PC-9 (cell line): ENCODE results near the gene NOSIP. TPM values are rescaled to one million over a fixed set of nuclear protein-coding genes. Genes with fewer than 3 reads are reported as not detected.

Source experiments
- BruUV-seq: library from RNA; stranded (reverse); fragments of 400-500 nt; replicated peaks from 2 replicates; lab custom pipeline; 2021; lab: Mats Ljungman, UMichigan
- CTCF ChIA-PET: fragments of 300-600 bp; sonication (Branson Sonifier 250); formaldehyde crosslinking; loops from one replicate; lab custom pipeline; 2022; ENCODE audit warnings: antibody characterized with exemption; lab: Charles Lee
- POLR2A ChIA-PET: fragments of 300-600 bp; sonication (Branson Sonifier 250); formaldehyde crosslinking; loops from one replicate; lab custom pipeline; 2022; ENCODE audit warnings: antibody characterized with exemption; ENCODE audit not compliant: unreplicated experiment; lab: Charles Lee
- DNase-seq, 2 experiments: peaks; one replicate each; pipeline versions ENCODE4 v3.0.0 to v3.0.0-alpha.2; 2015 to 2022; ENCODE audit warnings: mixed read lengths in 1 of 2
- H2AFZ ChIP-seq: fragments of 200-600 bp; sonication (generic); 2 replicates; pipeline ENCODE4 v1.8.1; 2017; ENCODE audit warnings: antibody characterized with exemption
- H3F3A ChIP-seq: fragments of 200-600 bp; sonication (generic); 2 replicates; pipeline ENCODE4 v1.8.1; 2017; ENCODE audit warnings: antibody characterized with exemption, mild to moderate bottlenecking, low read depth; ENCODE audit not compliant: insufficient read depth
- H3K27ac ChIP-seq: fragments of 200-600 bp; sonication (generic); 2 replicates; pipeline ENCODE4 v1.6.1; 2016; ENCODE audit warnings: mixed run types
- H3K27me3 ChIP-seq: fragments of 200-600 bp; sonication (generic); 2 replicates; pipeline ENCODE4 v1.6.1; 2016; ENCODE audit warnings: low read depth, mixed run types; ENCODE audit not compliant: insufficient read depth
- H3K36me3 ChIP-seq: fragments of 200-600 bp; sonication (generic); 2 replicates; pipeline ENCODE4 v1.6.1; 2016; ENCODE audit warnings: low read depth, mixed run types
- H3K4me1 ChIP-seq: fragments of 200-600 bp; sonication (generic); replicated peaks from 2 replicates; pipeline ENCODE4 v1.6.1; 2016; ENCODE audit warnings: mixed run types; ENCODE audit not compliant: insufficient read depth
- H3K4me2 ChIP-seq: fragments of 200-600 bp; sonication (generic); 2 replicates; pipeline ENCODE4 v1.6.1; 2017; ENCODE audit warnings: mixed run types
- H3K4me3 ChIP-seq: fragments of 200-600 bp; sonication (generic); 2 replicates; pipeline ENCODE4 v1.6.1; 2016; ENCODE audit warnings: mixed run types
- H3K79me2 ChIP-seq: fragments of 200-600 bp; sonication (generic); 2 replicates; pipeline ENCODE4 v1.6.1; 2017; ENCODE audit warnings: low read depth, mixed run types
- H3K9me2 ChIP-seq: fragments of 200-600 bp; sonication (generic); 2 replicates; pipeline ENCODE4 v1.8.1; 2017; ENCODE audit warnings: mild to moderate bottlenecking; ENCODE audit not compliant: insufficient read depth
- H3K9me3 ChIP-seq: fragments of 200-600 bp; sonication (generic); 2 replicates; pipeline ENCODE4 v1.8.1; 2016; ENCODE audit warnings: low read depth; ENCODE audit not compliant: insufficient read depth
- H4K20me1 ChIP-seq: fragments of 200-600 bp; sonication (generic); 2 replicates; pipeline ENCODE4 v1.8.1; 2017; ENCODE audit not compliant: insufficient read depth
- EZH2 ChIP-seq: fragments of 200-600 bp; sonication (generic); IDR thresholded peaks from 2 replicates; pipeline ENCODE4 v1.8.0; 2017; ENCODE audit warnings: antibody characterized with exemption, low read depth
- intact Hi-C: fragments of 100-400 bp; cut with micrococcal nuclease; formaldehyde crosslinking; loops from one replicate; pipeline ENCODE4 v1.10.0; 2022; ENCODE audit not compliant: unreplicated experiment
- total RNA-seq: library from RNA; stranded (reverse); gene quantifications from 2 replicates; pipeline ENCODE4 v1.2.3, GENCODE V29; 2021
- TF ChIP-seq, protein P1 (sequence below): fragments of 200-600 bp; sonication (generic); conservative IDR thresholded peaks from 2 replicates; pipeline ENCODE4 v1.6.1; 2017; ENCODE audit warnings: mixed run types, antibody characterized with exemption, mild to moderate bottlenecking, moderate library complexity

Gene NOSIP
- total RNA-seq, 1 experiment from 2014 or later: 71.3 TPM

DNA sequence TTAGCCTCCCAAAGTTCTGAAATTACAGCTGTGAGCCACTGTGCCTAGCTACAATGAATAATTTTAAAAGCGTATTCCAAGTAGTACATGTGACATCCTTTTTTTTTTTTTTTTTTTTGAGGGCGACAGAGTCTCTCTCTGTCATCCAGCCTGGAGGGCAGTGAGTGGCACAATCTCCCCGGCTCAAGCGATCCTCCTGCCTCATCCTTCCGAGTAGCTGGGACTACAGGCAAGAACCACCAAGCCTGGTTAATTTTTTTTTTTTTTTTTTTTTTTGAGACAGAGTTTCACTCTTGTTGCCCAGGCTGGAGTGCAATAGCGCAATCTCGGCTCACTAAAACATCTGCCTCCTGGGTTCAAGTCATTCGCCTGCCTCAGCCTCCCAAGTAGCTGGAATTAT, 6.9 kb upstream of the NOSIP start:
- intact Hi-C loops: no loop called here
- Histone ChIP-seq H3K4me2 (no peak overlapping the region), H3K9me2 (no peaks in the 10 kb centered on the region), H4K20me1 (no peaks in the 10 kb centered on the region), H3K27me3 (no peaks in the 10 kb centered on the region), H2AFZ (no peak overlapping the region), H3K9me3 (no peaks in the 10 kb centered on the region), H3K36me3 (no peaks in the 10 kb centered on the region), H3F3A (peaks cover 30% of the 10 kb centered on the region), H3K79me2 (peaks cover 11% of the 10 kb centered on the region), H3K4me3 (no peak overlapping the region), H3K27ac (no peak overlapping the region), H3K4me1 (0 out of 2 replicates have a peak, but pooled peaks cover 3% of the 10 kb centered on the region)
- no TSS peak for BruUV-seq
- ChIA-PET POLR2A (interaction anchor here (0.6 kb wide), 2 partner anchors 55 to 594 kb away, joined by 4 to 9 read pairs; partner anchors contain the start of genes GYS1, RUVBL2 and SCAF1), CTCF (interaction anchor here (0.7 to 0.8 kb wide), 2 partner anchors 13 to 25 kb away, joined by 5 to 14 read pairs; no protein-coding TSS in a partner anchor)
- no peak for TF ChIP-seq EZH2
- TF ChIP-seq, protein P1, sequence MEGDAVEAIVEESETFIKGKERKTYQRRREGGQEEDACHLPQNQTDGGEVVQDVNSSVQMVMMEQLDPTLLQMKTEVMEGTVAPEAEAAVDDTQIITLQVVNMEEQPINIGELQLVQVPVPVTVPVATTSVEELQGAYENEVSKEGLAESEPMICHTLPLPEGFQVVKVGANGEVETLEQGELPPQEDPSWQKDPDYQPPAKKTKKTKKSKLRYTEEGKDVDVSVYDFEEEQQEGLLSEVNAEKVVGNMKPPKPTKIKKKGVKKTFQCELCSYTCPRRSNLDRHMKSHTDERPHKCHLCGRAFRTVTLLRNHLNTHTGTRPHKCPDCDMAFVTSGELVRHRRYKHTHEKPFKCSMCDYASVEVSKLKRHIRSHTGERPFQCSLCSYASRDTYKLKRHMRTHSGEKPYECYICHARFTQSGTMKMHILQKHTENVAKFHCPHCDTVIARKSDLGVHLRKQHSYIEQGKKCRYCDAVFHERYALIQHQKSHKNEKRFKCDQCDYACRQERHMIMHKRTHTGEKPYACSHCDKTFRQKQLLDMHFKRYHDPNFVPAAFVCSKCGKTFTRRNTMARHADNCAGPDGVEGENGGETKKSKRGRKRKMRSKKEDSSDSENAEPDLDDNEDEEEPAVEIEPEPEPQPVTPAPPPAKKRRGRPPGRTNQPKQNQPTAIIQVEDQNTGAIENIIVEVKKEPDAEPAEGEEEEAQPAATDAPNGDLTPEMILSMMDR: no peak
- peak in 1 of 2 experiments; percentile 10 for DNase-seq

- no peak for DNase-seq
- POLR2A ChIA-PET: no interaction called here
- Histone ChIP-seq H3K9me3 (no peaks in the 10 kb centered on the region), H2AFZ (no peak overlapping the region), H4K20me1 (no peaks in the 10 kb centered on the region), H3K27ac (no peak overlapping the region), H3K4me1 (0 out of 2 replicates have a peak, but pooled peaks cover 3% of the 10 kb centered on the region), H3K9me2 (no peaks in the 10 kb centered on the region), H3K79me2 (peaks cover 9% of the 10 kb centered on the region), H3K27me3 (no peaks in the 10 kb centered on the region), H3F3A (peaks cover 22% of the 10 kb centered on the region), H3K4me2 (no peak overlapping the region), H3K4me3 (no peak overlapping the region), H3K36me3 (no peaks in the 10 kb centered on the region)
- BruUV-seq: no TSS peak
- no peak for TF ChIP-seq EZH2
- TF ChIP-seq, protein P1: no peak
- CTCF ChIA-PET: no interaction called here
- intact Hi-C loops: no loop called here
These were observed 4.7 kb upstream of the NOSIP start for GRCh38 chr19:49585023-49585422.

- H3K4me3 ChIP-seq: no peak overlapping the region
- POLR2A ChIA-PET: no interaction called here
- DNase-seq: no peak
- H3K27ac ChIP-seq: no peak overlapping the region
- H3K36me3 ChIP-seq: no peaks in the 10 kb centered on the region
- H4K20me1 ChIP-seq: no peaks in the 10 kb centered on the region
- intact Hi-C loops: no loop called here
- peaks cover 27% of the 10 kb centered on the region for H3K79me2 ChIP-seq
- peaks cover 8% of the 10 kb centered on the region for H3K4me1 ChIP-seq
- no TSS peak for BruUV-seq
- H3K4me2 ChIP-seq: no peak overlapping the region
- TF ChIP-seq, protein P1: no peak
- TF ChIP-seq EZH2: no peak
- H3K9me2 ChIP-seq: no peaks in the 10 kb centered on the region
- CTCF ChIA-PET: no interaction called here
- no peaks in the 10 kb centered on the region for H3K9me3 ChIP-seq
- peaks cover 11% of the 10 kb centered on the region; the same call in 1 of the 2 replicates for H3F3A ChIP-seq
- no peak overlapping the region for H2AFZ ChIP-seq
- no peaks in the 10 kb centered on the region for H3K27me3 ChIP-seq
These were observed 2.9 kb upstream of the NOSIP start for GRCh38 chr19:49583239-49583638.
